Left ventricle myocardium inferior (tissue), 1 donor: ENCODE data around the gene SORCS2. TPM values are rescaled to one million over a fixed set of nuclear protein-coding genes. Genes with fewer than 3 reads are reported as not detected.

Experiments used
- DNase-seq: peaks from one replicate; pipeline ENCODE4 v3.0.0-alpha.2; 2020
- H3K27ac ChIP-seq: fragments of 200-600 bp; replicated peaks from 2 replicates; pipeline ENCODE4 v1.8.0; 2021
- H3K27me3 ChIP-seq: fragments of 200-600 bp; 2 replicates; pipeline ENCODE4 v1.8.0; 2021; ENCODE audit warnings: low read depth
- H3K36me3 ChIP-seq: fragments of 200-600 bp; 2 replicates; pipeline ENCODE4 v1.8.0; 2021
- H3K4me1 ChIP-seq: fragments of 200-600 bp; 2 replicates; pipeline ENCODE4 v1.8.0; 2021
- H3K4me3 ChIP-seq: fragments of 200-600 bp; 2 replicates; pipeline ENCODE4 v1.8.0; 2021; ENCODE audit warnings: mild to moderate bottlenecking, moderate library complexity
- H3K9me3 ChIP-seq: fragments of 200-600 bp; replicated peaks from 2 replicates; pipeline ENCODE4 v1.8.0; 2021
- CTCF ChIP-seq: fragments of 200-600 bp; IDR thresholded peaks from 2 replicates; pipeline ENCODE4 v1.8.0; 2021; ENCODE audit warnings: antibody characterized with exemption, mild to moderate bottlenecking, borderline replicate concordance
- intact Hi-C: fragments of 100-400 bp; cut with micrococcal nuclease; formaldehyde crosslinking; loops from one replicate; pipeline ENCODE4 v1.11.0; 2022
- total RNA-seq: library from RNA; stranded (reverse); fragmentation: NEBNext Ultra II Directional; extraction: Animal tissue kit (Norgen Biotek cat#: 25700); gene quantifications from one replicate; pipeline ENCODE4 v1.2.1, GENCODE V29; 2021
- donor health status: DM: no; HTN: yes; CAD: no; lungs with severe emphysema.

Gene SORCS2
- total RNA-seq, 1 donor from 2014 or later: 1.2 TPM

- intact Hi-C loops: no loop called here
- Histone ChIP-seq H3K36me3 (no peaks in the 10 kb centered on the region), H3K4me1 (no peaks in the 10 kb centered on the region), H3K27me3 (peaks cover 32% of the 10 kb centered on the region), H3K4me3 (no peak overlapping the region), H3K9me3 (no peaks in the 10 kb centered on the region), H3K27ac (no peak overlapping the region)
- peak; percentile 10 for DNase-seq
- no peak for TF ChIP-seq CTCF
These were observed 224.6 kb downstream of the SORCS2 start for GRCh38 chr4:7416745-7417432.

GRCh38 chr4:7417639-7418038, 225.3 kb downstream of the SORCS2 start:
- intact Hi-C loops: no loop called here
- H3K4me3 ChIP-seq: no peak overlapping the region
- peaks cover 30% of the 10 kb centered on the region for H3K27me3 ChIP-seq
- no peak overlapping the region for H3K27ac ChIP-seq
- H3K4me1 ChIP-seq: no peaks in the 10 kb centered on the region
- DNase-seq: peak; percentile 2
- TF ChIP-seq CTCF: no peak
- no peaks in the 10 kb centered on the region for H3K36me3 ChIP-seq
- H3K9me3 ChIP-seq: no peaks in the 10 kb centered on the region

GRCh38 chr4:7418131-7418943, 226.0 kb downstream of the SORCS2 start:
- peak; percentile 1 for DNase-seq

GRCh38 chr4:7419961-7420660, 227.8 kb downstream of the SORCS2 start:
- H3K27ac ChIP-seq: no peak overlapping the region
- no peaks in the 10 kb centered on the region for H3K4me1 ChIP-seq
- no peak overlapping the region for H3K4me3 ChIP-seq
- no peaks in the 10 kb centered on the region for H3K36me3 ChIP-seq
- DNase-seq: peak; percentile 1
- TF ChIP-seq CTCF: no peak
- H3K27me3 ChIP-seq: peaks cover 15% of the 10 kb centered on the region
- no peaks in the 10 kb centered on the region for H3K9me3 ChIP-seq
- intact Hi-C loops: no loop called here

More at GRCh38 chr4:7418131-7418943, 226.0 kb downstream of the SORCS2 start:
- Histone ChIP-seq H3K27me3 (peaks cover 24% of the 10 kb centered on the region), H3K27ac (no peak overlapping the region), H3K36me3 (no peaks in the 10 kb centered on the region), H3K4me3 (no peak overlapping the region), H3K4me1 (no peaks in the 10 kb centered on the region), H3K9me3 (no peaks in the 10 kb centered on the region)
- intact Hi-C loops: no loop called here
- no peak for TF ChIP-seq CTCF

GRCh38 chr4:7420661-7421040, 228.3 kb downstream of the SORCS2 start:
- Histone ChIP-seq H3K36me3 (no peaks in the 10 kb centered on the region), H3K4me1 (no peaks in the 10 kb centered on the region), H3K4me3 (no peak overlapping the region), H3K27me3 (peaks cover 15% of the 10 kb centered on the region), H3K27ac (no peak overlapping the region), H3K9me3 (no peaks in the 10 kb centered on the region)
- DNase-seq: peak; percentile 9
- no peak for TF ChIP-seq CTCF
- intact Hi-C loops: no loop called here
